ENCODE measurements around the gene PDAP1. TPM values are rescaled to one million over a fixed set of nuclear protein-coding genes. Genes with fewer than 3 reads are reported as not detected.
"Not testable (repeated sequence)": the region's sequence is repeated elsewhere in the genome, so short reads cannot be mapped to it uniquely, and the experiment has no call there.

Gene PDAP1
- total RNA-seq, 3 donors from 2014 or later (not counting 1 experiment from before 2014, with no cell fraction given): 55.3 to 60.6 (median 59.3) TPM

DNA sequence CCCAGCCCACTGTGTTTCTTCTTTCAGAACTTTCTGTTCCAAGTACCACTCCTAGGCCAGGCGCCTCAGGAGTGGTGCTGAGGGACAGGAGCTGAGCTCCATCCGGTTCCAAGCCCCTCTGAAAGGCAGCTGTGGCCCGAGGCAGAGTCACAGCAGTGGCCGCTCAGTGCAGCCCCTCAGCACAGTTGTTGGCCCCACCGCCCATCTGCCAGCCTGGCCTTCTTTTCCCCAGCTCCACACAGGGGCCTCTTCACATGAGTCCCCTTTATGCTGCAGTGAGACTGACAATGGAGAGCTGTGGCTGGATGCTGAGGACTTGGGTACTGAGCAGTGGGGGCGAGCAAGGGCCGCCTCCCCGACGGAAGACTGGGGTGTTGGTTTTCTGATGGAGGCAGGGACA, 9.9 kb upstream of the PDAP1 start:
- H3K4me1 Mint-ChIP-seq: peaks cover 0 to 7% of the 10 kb centered on the region in 2 donors
- H3K9me3 Mint-ChIP-seq: no peaks in the 10 kb centered on the region
- no peak overlapping the region for H3K27ac Mint-ChIP-seq
- Histone ChIP-seq H3K27me3 (ENCODE audit: control insufficient read depth, insufficient read depth, low read length) (no peaks in the 10 kb centered on the region), H3K27ac (ENCODE audit: low read length) (no peak overlapping the region), H3K4me1 (ENCODE audit: control insufficient read depth, insufficient read depth, low read length) (no peaks in the 10 kb centered on the region), H3K9me3 (ENCODE audit: control insufficient read depth, insufficient read depth, low read length) (no peaks in the 10 kb centered on the region), H3K36me3 (ENCODE audit: control insufficient read depth, insufficient read depth, low read length) (peaks cover 64% of the 10 kb centered on the region), H3K4me3 (ENCODE audit: low read length) (no peak overlapping the region)
- intact Hi-C loops (cut with micrococcal nuclease): loop anchor here (5.0 kb wide), 1 partner anchor 39 kb away; no protein-coding TSS in a partner anchor
- H3K36me3 Mint-ChIP-seq: peaks cover 7% of the 10 kb centered on the region
- no peak overlapping the region for H3K4me3 Mint-ChIP-seq
- DNase-seq (no peak), ATAC-seq (no peak)
- H3K27me3 Mint-ChIP-seq (ENCODE audit: low read depth in 2 of 2): no peaks in the 10 kb centered on the region
- WGBS (ENCODE audit: insufficient coverage): 97% methylated on average over 9 of the region's 9 CpGs
- TF ChIP-seq, protein P1, sequence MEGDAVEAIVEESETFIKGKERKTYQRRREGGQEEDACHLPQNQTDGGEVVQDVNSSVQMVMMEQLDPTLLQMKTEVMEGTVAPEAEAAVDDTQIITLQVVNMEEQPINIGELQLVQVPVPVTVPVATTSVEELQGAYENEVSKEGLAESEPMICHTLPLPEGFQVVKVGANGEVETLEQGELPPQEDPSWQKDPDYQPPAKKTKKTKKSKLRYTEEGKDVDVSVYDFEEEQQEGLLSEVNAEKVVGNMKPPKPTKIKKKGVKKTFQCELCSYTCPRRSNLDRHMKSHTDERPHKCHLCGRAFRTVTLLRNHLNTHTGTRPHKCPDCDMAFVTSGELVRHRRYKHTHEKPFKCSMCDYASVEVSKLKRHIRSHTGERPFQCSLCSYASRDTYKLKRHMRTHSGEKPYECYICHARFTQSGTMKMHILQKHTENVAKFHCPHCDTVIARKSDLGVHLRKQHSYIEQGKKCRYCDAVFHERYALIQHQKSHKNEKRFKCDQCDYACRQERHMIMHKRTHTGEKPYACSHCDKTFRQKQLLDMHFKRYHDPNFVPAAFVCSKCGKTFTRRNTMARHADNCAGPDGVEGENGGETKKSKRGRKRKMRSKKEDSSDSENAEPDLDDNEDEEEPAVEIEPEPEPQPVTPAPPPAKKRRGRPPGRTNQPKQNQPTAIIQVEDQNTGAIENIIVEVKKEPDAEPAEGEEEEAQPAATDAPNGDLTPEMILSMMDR (IDR thresholded peaks at IDR 0.05): no peak

DNA sequence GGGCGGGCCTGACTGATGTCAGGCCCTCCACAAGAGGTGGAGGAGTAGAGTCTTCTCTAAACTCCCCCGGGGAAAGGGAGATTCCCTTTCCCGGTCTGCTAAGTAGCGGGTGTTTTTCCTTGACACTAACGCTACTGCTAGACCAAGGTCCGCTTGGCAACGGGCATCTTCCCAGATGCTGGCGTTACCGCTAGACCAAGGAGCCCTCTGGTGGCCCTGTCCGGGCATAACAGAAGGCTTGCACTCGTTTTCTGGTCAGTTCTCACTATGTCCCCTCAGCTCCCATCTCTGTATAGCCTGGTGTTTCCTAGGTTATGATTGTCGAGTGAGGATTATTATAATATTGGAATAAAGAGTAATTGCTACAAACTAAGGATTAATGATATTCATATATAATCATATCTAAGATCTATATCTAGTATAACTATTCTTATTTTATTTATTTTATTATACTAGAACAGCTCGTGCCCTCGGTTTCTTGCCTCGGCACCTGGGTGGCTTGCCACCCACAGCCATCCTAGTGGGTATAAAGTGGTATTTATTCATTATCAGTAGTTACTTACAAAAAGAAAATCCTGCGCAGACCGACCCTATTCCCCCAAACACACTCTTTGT, 7.2 kb upstream of the PDAP1 start:
- WGBS (ENCODE audit: insufficient coverage): 79% methylated on average over 10 of the region's 17 CpGs
- H3K36me3 ChIP-seq (ENCODE audit: control insufficient read depth, insufficient read depth, low read length): peaks cover 82% of the 10 kb centered on the region
- not testable (repeated sequence) for H3K4me3 Mint-ChIP-seq; ATAC-seq; H3K9me3 ChIP-seq (ENCODE audit: control insufficient read depth, insufficient read depth, low read length); H3K4me1 ChIP-seq (ENCODE audit: control insufficient read depth, insufficient read depth, low read length); H3K27me3 Mint-ChIP-seq (ENCODE audit: low read depth in 2 of 2); H3K27ac ChIP-seq (ENCODE audit: low read length); H3K27me3 ChIP-seq (ENCODE audit: control insufficient read depth, insufficient read depth, low read length); H3K4me3 ChIP-seq (ENCODE audit: low read length); H3K9me3 Mint-ChIP-seq
- intact Hi-C loops (cut with micrococcal nuclease): loop anchor here (5.0 kb wide), 1 partner anchor 42 kb away; no protein-coding TSS in a partner anchor
- H3K27ac Mint-ChIP-seq: peak overlapping the region; percentile 14 to 28
- peak in 1 of 2 donors; percentile 40 for DNase-seq
- TF ChIP-seq, protein P1 (IDR thresholded peaks at IDR 0.05): peak; percentile 29
- H3K36me3 Mint-ChIP-seq: peaks cover 11% of the 10 kb centered on the region
- peaks cover 4 to 11% of the 10 kb centered on the region in 2 donors for H3K4me1 Mint-ChIP-seq

DNA sequence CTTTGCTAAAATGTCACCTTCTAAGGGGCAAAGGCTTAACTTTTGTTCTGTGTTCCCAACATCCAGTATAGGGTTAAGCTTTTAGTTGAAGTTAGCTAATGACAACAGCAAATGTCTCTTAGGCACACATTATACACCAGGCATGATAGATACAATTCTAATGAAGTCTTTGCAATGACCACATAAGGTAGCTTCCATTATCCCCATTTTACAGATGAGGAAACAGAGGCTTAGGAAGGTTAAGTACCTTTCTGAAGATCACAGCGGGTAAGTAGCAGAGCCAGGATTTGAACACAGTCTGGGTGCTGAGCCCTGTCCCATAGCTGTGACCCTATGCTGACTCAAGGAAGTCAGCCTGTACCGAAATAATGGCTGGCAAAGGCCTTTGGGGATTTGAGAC, 2.2 kb upstream of the PDAP1 start:
- Mint-ChIP-seq H3K4me1 (peaks cover 39 to 53% of the 10 kb centered on the region in 2 donors), H3K36me3 (peaks cover 14% of the 10 kb centered on the region), H3K27ac (peak overlapping the region; percentile 93), H3K9me3 (no peaks in the 10 kb centered on the region), H3K4me3 (peak overlapping the region; percentile 96), H3K27me3 (ENCODE audit: low read depth in 2 of 2) (no peaks in the 10 kb centered on the region)
- Histone ChIP-seq H3K27ac (ENCODE audit: low read length) (no peak overlapping the region), H3K36me3 (ENCODE audit: control insufficient read depth, insufficient read depth, low read length) (peaks cover 42% of the 10 kb centered on the region), H3K9me3 (ENCODE audit: control insufficient read depth, insufficient read depth, low read length) (no peaks in the 10 kb centered on the region), H3K27me3 (ENCODE audit: control insufficient read depth, insufficient read depth, low read length) (no peaks in the 10 kb centered on the region), H3K4me1 (ENCODE audit: control insufficient read depth, insufficient read depth, low read length) (peaks cover 37% of the 10 kb centered on the region), H3K4me3 (ENCODE audit: low read length) (no peak overlapping the region)
- TF ChIP-seq, protein P1 (IDR thresholded peaks at IDR 0.05): no peak
- intact Hi-C loops (cut with micrococcal nuclease): no loop called here
- ATAC-seq (no peak), DNase-seq (no peak)
- WGBS (ENCODE audit: insufficient coverage): 98% methylated on average over 2 of the region's 2 CpGs
